Tibial artery (tissue), 4 donors: ENCODE measurements around the gene TMEM63B.

Experiments
- DNase-seq, 2 donors: peaks; one replicate each; pipeline ENCODE4 v3.0.0-alpha.2; 2019
- H3K27ac ChIP-seq, 2 donors: fragments of 200-600 bp; sonication (generic) in 1 of 2; 1 replicate in 1 of 2; 2 replicates in 1 of 2; pipeline ENCODE4 v1.5.1; 2018 to 2019; ENCODE audit warnings: mild to moderate bottlenecking in 1 of 2
- H3K27me3 ChIP-seq, 2 donors: fragments of 200-600 bp; sonication (generic) in 1 of 2; one replicate each; pipeline versions ENCODE4 v1.5.1 to v1.6.0; 2016 to 2019
- H3K36me3 ChIP-seq, 3 donors: fragments of 200-600 bp; sonication (generic) in 2 of 3; one replicate each; pipeline ENCODE4 v1.5.1; 2016 to 2019; ENCODE audit warnings: mild to moderate bottlenecking in 2 of 3
- H3K4me1 ChIP-seq, 4 donors: fragments of 200-600 bp; sonication (generic) in 2 of 4; 1 replicate in 3 of 4; 2 replicates in 1 of 4; pipeline ENCODE4 v1.5.1; 2016 to 2019
- H3K4me3 ChIP-seq, 2 donors: fragments of 200-600 bp; sonication (generic) in 1 of 2; 1 replicate in 1 of 2; 2 replicates in 1 of 2; pipeline ENCODE4 v1.5.1; 2018 to 2019; ENCODE audit warnings: mild to moderate bottlenecking in 2 of 2
- H3K9me3 ChIP-seq, 3 donors: fragments of 200-600 bp; sonication (generic) in 1 of 3; one replicate each; pipeline ENCODE4 v1.5.1; 2016 to 2019
- CTCF ChIP-seq, 2 experiments: fragments of 200-600 bp in 1 of 2; fragments of 450-650 bp in 1 of 2; IDR thresholded peaks; one replicate each; pipeline ENCODE4 v1.5.1; 2017 to 2019; ENCODE audit warnings: antibody characterized with exemption in 2 of 2, mild to moderate bottlenecking in 1 of 2, moderate library complexity in 1 of 2
- intact Hi-C: fragments of 100-400 bp; cut with DNase I; formaldehyde crosslinking; loops from one replicate; pipeline ENCODE4 v1.15.0; 2023; ENCODE audit warnings: low total_unique reads

The TMEM63B gene

GRCh38 chr6:44129841-44130322, 2.5 kb downstream of the TMEM63B start:
- Histone ChIP-seq H3K9me3 (no peaks in the 10 kb centered on the region), H3K36me3 (peaks cover 0 to 5% (median 4%) of the 10 kb centered on the region in 3 donors), H3K27ac (no peak overlapping the region), H3K4me3 (no peak overlapping the region), H3K4me1 (peaks cover 0 to 40% (median 28%) of the 10 kb centered on the region in 4 donors), H3K27me3 (no peaks in the 10 kb centered on the region)
- intact Hi-C loops, result no loop called here
- TF ChIP-seq CTCF (IDR thresholded peaks at IDR 0.05), result no peak
- DNase-seq, result no peak

- peaks cover 0 to 23% (median 17%) of the 10 kb centered on the region in 4 donors for H3K4me1 ChIP-seq
- intact Hi-C loops, result no loop called here
- DNase-seq, result no peak
- H3K9me3 ChIP-seq, result no peaks in the 10 kb centered on the region
- H3K27ac ChIP-seq, result no peak overlapping the region
- no peak for TF ChIP-seq CTCF (IDR thresholded peaks at IDR 0.05)
- no peaks in the 10 kb centered on the region for H3K27me3 ChIP-seq
- no peak overlapping the region for H3K4me3 ChIP-seq
- H3K36me3 ChIP-seq, result peaks cover 4 to 25% (median 23%) of the 10 kb centered on the region in 3 donors
Observed at GRCh38 chr6:44131892-44132291, 4.5 kb downstream of the TMEM63B start.

- no peak for DNase-seq
- H3K27ac ChIP-seq, result no peak overlapping the region
- no peak overlapping the region for H3K4me3 ChIP-seq
- no peak for TF ChIP-seq CTCF (IDR thresholded peaks at IDR 0.05)
- H3K36me3 ChIP-seq, result peaks cover 10 to 31% (median 29%) of the 10 kb centered on the region in 3 donors
- intact Hi-C loops, result no loop called here
- H3K9me3 ChIP-seq, result no peaks in the 10 kb centered on the region
- no peaks in the 10 kb centered on the region for H3K27me3 ChIP-seq
- peaks cover 0 to 23% (median 17%) of the 10 kb centered on the region in 4 donors for H3K4me1 ChIP-seq
Observed at GRCh38 chr6:44132476-44132875, 5.1 kb downstream of the TMEM63B start.

- H3K4me3 ChIP-seq, result peak overlapping the region in 1 of 2 donors; percentile 15
- H3K27me3 ChIP-seq, result no peaks in the 10 kb centered on the region
- no peak for TF ChIP-seq CTCF (IDR thresholded peaks at IDR 0.05)
- no peaks in the 10 kb centered on the region for H3K9me3 ChIP-seq
- H3K4me1 ChIP-seq, result peaks cover 0 to 21% (median 16%) of the 10 kb centered on the region in 4 donors
- peaks cover 11 to 38% (median 37%) of the 10 kb centered on the region in 3 donors for H3K36me3 ChIP-seq
- intact Hi-C loops, result no loop called here
- peak in 1 of 2 donors; percentile 43 for DNase-seq
- peak overlapping the region in 1 of 2 donors; percentile 51 for H3K27ac ChIP-seq
Observed at GRCh38 chr6:44133003-44133931, 5.9 kb downstream of the TMEM63B start.

- H3K27ac ChIP-seq, result no peak overlapping the region
- no peak overlapping the region for H3K4me3 ChIP-seq
- TF ChIP-seq CTCF (IDR thresholded peaks at IDR 0.05), result no peak
- intact Hi-C loops, result no loop called here
- no peak for DNase-seq
- H3K36me3 ChIP-seq, result peaks cover 11 to 47% (median 45%) of the 10 kb centered on the region in 3 donors
- no peaks in the 10 kb centered on the region for H3K9me3 ChIP-seq
- peaks cover 0 to 14% (median 9%) of the 10 kb centered on the region in 4 donors for H3K4me1 ChIP-seq
- H3K27me3 ChIP-seq, result no peaks in the 10 kb centered on the region
Observed at GRCh38 chr6:44133981-44134711, 6.8 kb downstream of the TMEM63B start.
